HL-60 (cell line): ENCODE measurements around the gene CYP27A1.

Experiments
- POLR2AphosphoS5 ChIP-seq: IDR thresholded peaks from 2 replicates; pipeline ENCODE4 v1.6.1; 2012; ENCODE audit warnings: low read depth
- TF ChIP-seq, protein P1 (sequence below): IDR thresholded peaks from 2 replicates; pipeline ENCODE4 v1.6.1; 2012; ENCODE audit warnings: low read depth; ENCODE audit not compliant: insufficient replicate concordance

- TF ChIP-seq, protein P1, sequence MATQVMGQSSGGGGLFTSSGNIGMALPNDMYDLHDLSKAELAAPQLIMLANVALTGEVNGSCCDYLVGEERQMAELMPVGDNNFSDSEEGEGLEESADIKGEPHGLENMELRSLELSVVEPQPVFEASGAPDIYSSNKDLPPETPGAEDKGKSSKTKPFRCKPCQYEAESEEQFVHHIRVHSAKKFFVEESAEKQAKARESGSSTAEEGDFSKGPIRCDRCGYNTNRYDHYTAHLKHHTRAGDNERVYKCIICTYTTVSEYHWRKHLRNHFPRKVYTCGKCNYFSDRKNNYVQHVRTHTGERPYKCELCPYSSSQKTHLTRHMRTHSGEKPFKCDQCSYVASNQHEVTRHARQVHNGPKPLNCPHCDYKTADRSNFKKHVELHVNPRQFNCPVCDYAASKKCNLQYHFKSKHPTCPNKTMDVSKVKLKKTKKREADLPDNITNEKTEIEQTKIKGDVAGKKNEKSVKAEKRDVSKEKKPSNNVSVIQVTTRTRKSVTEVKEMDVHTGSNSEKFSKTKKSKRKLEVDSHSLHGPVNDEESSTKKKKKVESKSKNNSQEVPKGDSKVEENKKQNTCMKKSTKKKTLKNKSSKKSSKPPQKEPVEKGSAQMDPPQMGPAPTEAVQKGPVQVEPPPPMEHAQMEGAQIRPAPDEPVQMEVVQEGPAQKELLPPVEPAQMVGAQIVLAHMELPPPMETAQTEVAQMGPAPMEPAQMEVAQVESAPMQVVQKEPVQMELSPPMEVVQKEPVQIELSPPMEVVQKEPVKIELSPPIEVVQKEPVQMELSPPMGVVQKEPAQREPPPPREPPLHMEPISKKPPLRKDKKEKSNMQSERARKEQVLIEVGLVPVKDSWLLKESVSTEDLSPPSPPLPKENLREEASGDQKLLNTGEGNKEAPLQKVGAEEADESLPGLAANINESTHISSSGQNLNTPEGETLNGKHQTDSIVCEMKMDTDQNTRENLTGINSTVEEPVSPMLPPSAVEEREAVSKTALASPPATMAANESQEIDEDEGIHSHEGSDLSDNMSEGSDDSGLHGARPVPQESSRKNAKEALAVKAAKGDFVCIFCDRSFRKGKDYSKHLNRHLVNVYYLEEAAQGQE, result no peak
- TF ChIP-seq POLR2AphosphoS5, result no peak
Observed at GRCh38 chr2:218832081-218832480, 50.1 kb downstream of the CYP27A1 start.
